GM19240 (cell line): ENCODE measurements around the gene HMCN1.

Experiments used
- DNase-seq: peaks from one replicate; pipeline ENCODE4 v3.0.0; 2011; ENCODE audit warnings: low spot score; ENCODE audit not compliant: insufficient read length

Gene HMCN1

GRCh38 chr1:186228749-186229148 lies 494.6 kb downstream of the HMCN1 start:
- no peak for DNase-seq

GRCh38 chr1:186231861-186232436 lies 497.8 kb downstream of the HMCN1 start:
- DNase-seq, result no peak

GRCh38 chr1:186234976-186235686 lies 500.9 kb downstream of the HMCN1 start:
- DNase-seq, result no peak

- no peak for DNase-seq
Measured at GRCh38 chr1:186235696-186236095, 501.5 kb downstream of the HMCN1 start.

GRCh38 chr1:186236921-186237320 lies 502.7 kb downstream of the HMCN1 start:
- DNase-seq, result no peak

- no peak for DNase-seq
Measured at GRCh38 chr1:186239171-186239570, 505.0 kb downstream of the HMCN1 start.

GRCh38 chr1:186240436-186240835 lies 506.2 kb downstream of the HMCN1 start:
- no peak for DNase-seq
